Epithelial cell of esophagus (primary cell): ENCODE results near the gene FURIN.
"Not testable (repeated sequence)": the region's sequence is repeated elsewhere in the genome, so short reads cannot be mapped to it uniquely, and the experiment has no call there.

Experiments
- DNase-seq: peaks from one replicate; pipeline ENCODE4 v3.0.0; 2010; ENCODE audit warnings: low read depth
- H3K4me3 ChIP-seq: 2 replicates; pipeline ENCODE4 v1.5.1; 2011; ENCODE audit warnings: mild to moderate bottlenecking, low read length, control low read depth
- CTCF ChIP-seq: IDR thresholded peaks from 2 replicates; pipeline ENCODE4 v1.5.1; 2011; ENCODE audit warnings: low read depth, mild to moderate bottlenecking, low read length, control low read depth, inconsistent platforms; ENCODE audit not compliant: insufficient read depth; ENCODE audit errors: missing control alignments

Gene FURIN

GRCh38 chr15:90868261-90868689 lies at the start of gene FURIN:
FURIN (plus strand) TSS chr15:90868588; CDS start chr15:90875741, 7,153 bp downstream.
- peak within 1 kb of the TSS; percentile 7 for H3K4me3 ChIP-seq
- DNase-seq: peak; percentile 86
- TF ChIP-seq CTCF: no peak

DNA sequence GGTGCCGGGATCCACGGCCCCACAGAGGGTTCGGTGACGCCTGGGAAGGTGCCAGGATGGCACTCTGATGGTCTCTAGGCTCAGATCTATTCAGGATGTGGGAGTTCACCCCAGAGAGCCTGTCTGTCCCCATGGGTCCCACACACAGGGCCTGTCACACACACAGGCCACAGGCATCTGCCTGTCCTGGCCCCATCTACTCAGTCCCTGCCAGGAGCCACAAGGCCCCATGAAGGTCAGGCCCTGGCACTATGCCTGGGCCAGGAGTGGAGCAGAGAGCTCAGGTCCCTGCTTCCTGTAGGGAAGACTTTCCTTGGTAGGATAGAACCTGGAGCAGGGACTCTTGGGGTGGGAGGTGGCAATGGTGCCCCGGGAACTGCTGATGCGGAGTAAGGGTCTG lies 49.0 kb upstream of the FURIN start:
- no peak for DNase-seq
- no peak for TF ChIP-seq CTCF
- H3K4me3 ChIP-seq: no peak overlapping the region

DNA sequence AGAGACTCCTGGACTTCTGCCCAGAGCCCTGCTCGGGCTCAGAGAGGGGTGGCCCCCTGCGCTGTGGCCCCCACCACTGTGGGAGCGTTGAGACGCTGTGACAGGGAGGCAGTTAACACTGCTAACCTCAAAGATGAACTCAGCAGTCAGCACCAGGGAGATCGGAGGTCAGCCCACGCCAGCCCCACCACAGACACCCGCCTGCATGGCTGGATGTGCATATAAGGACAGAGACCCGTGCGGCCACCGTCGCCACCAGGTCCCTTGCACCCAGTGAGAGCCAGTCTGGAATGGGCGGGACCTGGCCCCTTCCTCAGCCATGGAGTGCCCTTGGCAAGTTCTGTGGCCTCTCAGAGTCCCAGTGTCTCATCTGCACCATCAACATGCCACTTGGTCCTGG lies 48.5 kb upstream of the FURIN start:
- no peak for DNase-seq
- no peak for TF ChIP-seq CTCF
- H3K4me3 ChIP-seq: no peak overlapping the region

DNA sequence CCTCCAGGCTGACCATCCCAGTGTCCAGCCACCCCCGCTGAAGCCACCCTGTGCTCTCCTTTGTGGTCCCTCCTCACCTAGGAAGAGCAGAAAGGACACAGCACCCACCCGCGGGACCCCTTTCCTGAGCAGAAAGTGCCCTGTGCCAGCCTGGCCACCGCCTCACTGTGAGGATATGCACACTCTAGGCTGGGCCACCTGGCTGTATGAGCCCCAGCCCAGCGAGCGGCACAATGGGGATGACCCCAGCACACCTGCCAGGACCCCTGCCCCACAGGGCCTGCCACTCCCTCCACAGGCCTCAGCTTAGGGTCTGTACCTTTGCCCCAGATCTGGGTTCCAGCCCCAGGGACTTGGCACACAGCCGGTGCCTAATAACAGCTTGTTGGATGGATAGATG lies 47.9 kb upstream of the FURIN start:
- no peak overlapping the region for H3K4me3 ChIP-seq
- no peak for TF ChIP-seq CTCF
- no peak for DNase-seq

DNA sequence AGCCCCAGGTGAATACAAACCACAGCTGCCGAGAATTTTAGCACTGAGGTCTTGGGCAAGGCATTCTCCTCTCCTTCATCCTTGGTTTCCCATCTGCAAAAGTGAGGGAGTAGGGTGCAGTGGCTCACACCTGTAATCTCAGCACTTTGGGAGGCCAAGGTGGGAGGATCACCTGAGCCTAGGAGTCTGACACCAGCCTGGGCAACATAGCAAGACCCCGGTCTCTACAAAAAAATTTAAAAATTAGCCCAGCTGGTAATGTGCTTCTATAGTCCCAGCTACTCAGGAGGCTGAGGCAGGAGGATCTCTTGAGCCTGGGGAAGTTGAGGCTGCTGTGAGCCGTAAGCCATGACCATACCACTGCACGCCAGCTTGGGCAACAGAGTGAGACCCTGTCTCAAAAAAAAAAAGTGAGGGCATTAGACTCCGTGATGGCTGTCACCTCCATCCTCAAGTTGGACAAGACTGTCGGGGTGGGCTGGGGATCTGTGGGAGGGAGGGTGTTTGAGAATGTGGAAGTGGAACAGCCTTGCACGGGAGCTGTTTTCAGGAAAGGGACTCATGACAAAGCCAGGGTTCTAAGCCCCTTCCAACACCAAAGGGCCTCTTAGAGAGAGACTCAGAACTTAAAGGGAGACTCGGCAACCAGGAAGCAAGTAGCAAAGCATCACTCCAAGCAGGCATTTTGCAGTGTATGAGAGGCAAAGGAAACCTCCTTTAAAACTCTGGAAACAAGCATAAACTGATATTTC lies 46.0 kb upstream of the FURIN start:
- no peak overlapping the region for H3K4me3 ChIP-seq
- no peak for DNase-seq
- no peak for TF ChIP-seq CTCF

DNA sequence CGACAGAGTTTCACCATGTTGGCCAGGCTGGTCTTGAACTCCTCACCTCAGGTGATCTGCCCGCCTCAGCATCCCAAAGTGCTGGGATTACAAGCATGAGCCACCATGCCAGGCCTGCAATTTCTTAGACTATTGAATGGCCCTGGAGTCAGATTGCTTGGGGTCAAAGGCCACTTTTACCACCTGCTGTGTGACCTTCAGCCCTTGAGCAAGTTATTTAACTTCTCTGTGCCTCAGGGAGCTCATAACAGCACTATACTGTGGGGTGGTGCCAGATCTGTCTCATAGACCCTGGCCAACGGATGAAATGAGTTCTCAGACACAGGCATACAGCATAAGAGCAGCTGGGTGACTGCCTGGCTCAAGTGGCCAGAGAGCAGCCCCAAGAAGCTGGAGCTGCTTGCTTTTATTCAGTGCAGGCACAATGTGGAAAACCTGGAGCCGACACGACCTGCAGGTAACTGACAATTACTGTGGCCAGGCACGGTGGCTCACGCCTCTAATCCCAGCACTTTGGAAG lies 44.9 kb upstream of the FURIN start:
- DNase-seq: no peak
- H3K4me3 ChIP-seq: no peak overlapping the region
- no peak for TF ChIP-seq CTCF

- not testable (repeated sequence) for DNase-seq, H3K4me3 ChIP-seq
Measured at GRCh38 chr15:90825115-90825899, 43.1 kb upstream of the FURIN start.

- not testable (repeated sequence) for H3K4me3 ChIP-seq, DNase-seq
Measured at GRCh38 chr15:90826206-90826885, 42.0 kb upstream of the FURIN start.
